ENCODE measurements around the gene DUSP3.

DUSP3 gene

DNA sequence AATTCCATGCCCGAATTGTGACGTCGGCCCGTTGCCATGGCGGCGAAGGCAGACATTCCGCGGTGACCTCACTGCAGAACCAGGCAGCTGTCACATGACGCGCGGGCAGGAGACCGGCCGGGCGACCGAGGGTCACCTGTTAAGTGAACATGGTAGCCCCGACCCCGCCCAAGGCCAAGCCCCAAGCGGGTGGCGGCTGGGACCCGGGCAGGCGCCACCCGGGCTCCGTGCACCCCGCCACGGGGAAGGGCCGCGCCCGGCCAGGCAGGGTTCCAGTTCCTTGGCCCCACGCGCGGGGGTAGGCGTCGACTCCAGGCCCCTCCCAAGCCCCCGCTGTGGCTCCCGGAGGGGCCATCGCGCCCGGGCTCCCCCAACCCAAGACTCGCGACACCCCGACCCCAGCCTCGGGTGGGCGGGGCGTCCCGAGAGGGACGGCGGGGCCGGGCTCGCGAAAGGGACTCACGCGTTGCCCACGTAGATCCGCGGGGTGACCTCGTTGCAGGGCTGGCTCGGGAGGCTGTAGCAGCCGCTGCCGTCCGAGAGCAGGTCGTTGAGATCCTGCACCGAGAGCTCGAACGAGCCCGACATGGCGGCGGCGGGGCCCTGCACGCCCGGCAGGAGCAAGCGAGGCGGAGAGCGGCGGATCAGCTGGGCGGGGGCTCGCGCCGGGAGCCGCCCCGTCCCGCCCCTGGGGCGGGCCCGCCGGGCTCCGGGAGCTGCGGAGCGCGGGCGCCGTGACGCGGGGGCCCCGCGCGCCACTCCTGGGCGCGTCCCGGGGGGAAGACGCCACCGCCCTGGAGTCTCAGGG, at the start of gene DUSP3:
Gene DUSP3, minus strand, starts transcription at position 641 of the 808 bp plus-strand sequence. Its CDS starts 53 bp downstream, at position 588.
- DNase-seq, result peak; percentile 90

DNA sequence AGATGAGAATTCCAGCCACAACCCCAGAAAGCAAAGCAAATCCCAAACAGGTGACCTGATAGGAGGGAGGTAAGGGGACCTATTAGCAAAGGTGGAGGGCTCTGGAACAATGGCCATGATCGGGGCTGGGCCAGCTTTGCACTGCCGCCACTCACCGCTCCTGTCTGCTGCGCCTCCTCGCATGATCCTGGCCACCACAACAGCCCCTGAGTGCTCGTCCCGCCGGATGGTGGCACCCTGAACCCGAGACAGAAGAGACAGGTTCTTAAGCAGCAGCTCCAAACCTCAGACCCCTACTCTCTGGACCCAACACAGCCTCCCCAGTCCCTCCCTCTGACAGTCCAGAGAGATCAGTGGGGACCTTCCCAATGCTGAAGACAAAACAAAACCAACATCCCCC, 48.8 kb upstream of the DUSP3 start:
- DNase-seq, result peak; percentile 31

DNA sequence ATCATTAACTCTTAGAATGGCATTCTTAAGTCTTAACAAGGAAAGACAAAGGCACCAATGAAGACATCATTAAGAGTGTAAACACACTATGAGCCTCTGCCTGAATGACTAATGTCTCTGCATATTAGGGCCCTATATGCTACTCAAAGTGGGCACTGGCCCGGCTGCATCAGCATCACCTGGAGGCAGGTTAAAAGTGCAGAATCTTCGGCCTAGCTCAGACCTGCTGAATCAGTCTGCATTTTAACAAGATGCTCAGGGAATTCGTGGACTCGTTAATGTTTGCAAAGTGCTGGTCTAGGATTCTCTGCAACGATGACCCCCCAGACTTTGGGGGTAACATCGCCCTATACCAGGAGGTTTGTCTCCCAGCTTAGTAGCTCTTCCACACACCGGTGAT, 47.4 kb upstream of the DUSP3 start:
- DNase-seq, result peak; percentile 54

DNA sequence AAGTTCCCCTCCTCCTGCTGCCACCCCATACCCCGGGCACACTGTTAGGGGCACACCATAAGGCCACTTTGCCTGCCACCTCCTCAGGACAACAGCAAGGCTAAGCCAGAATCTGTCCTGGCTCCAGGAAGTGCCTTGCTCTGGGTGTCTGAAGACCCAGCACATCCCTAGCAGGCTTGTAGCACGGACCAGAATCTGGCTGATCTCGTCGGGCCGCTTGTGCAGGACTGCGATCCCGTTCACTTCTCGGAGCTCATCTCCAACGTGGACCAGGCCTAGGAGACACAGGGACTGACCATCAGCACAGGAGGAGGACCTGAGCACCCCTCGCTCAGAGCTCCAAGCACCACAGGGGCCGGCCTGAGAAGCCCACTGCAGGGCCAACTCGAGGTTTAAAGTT, 46.8 kb upstream of the DUSP3 start:
- DNase-seq, result peak; percentile 31

DNA sequence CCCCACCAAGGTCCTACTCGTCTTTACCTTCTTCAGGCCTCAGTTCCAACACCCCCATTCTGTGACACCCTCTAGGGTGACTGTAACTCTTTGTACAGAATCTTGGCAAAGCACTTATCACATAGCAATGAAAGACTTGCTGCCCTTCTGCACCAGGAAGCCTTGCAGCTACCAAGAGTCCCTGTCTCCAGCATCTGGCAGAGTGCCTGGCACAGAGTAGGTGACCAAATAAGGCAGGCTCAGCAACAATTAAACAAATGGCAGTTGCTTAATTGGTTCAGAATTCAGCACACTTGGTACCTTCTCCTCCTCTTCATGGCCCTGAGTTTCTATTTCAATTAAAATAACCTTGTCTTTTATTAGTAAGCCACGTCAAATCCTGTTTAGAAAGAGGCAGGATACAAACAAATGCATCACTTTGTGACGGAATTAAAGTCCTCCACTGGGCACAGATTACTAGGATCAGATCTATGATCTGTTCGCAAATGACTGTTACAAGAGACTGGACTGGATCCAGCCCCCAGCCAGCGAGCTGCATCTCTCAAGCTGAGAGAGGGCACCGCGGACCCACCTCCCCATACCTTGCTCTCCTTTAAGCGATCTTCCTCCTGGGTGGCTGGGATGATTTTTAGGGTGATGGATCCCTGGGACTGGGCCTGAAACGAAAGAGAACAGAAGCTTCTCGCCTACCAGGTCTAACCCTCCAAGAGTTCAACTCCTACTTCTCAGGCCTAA, 44.7 kb upstream of the DUSP3 start:
- DNase-seq, result peak; percentile 34

DNA sequence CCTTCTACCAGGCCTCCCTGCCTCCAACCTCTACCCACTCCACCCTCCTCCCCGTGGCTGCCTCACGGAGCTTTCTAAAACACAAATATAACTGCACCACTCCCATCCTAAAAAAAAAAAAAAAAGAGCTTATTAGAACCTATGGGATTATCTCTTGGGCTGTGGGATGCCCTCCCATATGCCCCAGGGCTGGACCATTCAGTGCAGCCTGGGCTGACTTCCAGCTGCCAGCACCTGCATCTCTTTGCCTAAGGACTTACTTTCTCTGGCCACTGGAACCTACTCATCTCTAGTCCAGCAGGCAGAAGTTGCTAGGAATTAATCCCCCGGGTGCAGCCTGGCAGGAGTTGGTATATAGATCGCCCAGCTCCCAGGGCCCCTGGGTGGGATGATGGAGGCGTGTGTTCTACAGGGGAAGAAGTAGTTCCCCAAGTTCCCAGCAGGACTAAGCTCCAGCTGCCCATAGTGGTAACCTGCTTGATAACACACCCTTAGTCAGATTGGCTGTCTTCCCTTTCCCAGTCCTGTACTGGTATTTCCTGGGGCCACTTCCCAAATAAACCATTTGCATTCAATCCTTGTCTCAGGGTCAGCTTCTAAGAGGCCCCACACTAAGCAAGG, 43.9 kb upstream of the DUSP3 start:
- DNase-seq, result peak; percentile 53

DNA sequence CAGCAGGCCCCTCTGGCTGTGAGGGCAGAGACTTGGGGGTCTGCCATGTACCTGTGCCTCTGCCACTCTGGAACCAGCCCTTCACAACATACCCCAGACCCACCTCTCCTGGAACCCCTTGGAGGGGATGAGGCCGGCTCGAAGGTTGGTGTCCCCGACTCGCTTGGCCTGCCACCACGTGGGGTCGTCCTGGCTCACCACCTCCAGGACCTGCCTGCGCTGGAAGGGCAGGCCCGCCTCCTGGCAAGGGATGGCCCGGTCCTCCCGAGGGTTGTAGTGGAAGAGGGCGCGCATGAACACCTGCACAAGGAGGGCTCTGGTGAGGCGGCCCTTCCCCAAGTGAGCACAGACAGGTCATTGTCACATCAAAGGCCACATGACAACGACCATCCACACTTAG, 42.0 kb upstream of the DUSP3 start:
- DNase-seq, result peak; percentile 36

DNA sequence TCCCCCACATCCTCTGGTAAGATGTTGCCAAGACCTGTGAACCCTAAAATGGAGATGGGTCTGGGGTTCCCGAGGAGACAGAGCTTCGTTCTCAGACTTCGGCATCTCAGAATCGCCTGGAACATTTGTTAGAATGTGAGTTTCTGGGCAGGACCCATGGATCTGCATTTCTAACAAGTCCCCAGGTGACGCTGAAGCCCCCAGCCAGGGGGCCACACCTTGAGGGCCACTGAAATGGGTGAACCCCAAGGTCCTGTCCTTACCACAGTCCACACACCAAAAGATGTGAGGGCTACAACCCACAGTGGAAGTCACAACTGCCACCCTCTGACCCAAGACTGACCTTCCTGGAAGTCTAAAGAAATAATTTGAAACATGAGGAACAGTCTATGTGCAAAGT, 40.2 kb upstream of the DUSP3 start:
- no peak for DNase-seq

DNA sequence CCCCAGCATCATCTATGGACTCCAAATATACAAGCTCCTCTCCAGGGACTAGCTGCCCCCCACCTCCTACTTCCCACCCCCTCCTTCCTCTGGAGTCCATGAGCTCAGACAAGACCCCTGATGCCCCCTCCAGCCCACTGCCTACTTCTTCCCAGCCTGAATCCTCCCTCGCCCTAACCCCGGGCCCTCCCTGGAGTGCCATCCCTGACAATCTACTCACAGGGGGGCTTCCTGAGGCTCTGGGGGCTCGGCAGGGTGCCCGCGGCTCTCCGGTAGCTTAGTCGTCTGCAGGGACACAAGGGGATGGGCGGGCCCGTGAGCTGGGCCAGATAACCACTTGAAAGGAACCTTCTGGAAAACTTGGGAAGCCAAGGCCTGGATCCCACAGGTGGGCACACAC, 39.0 kb upstream of the DUSP3 start:
- no peak for DNase-seq

DNA sequence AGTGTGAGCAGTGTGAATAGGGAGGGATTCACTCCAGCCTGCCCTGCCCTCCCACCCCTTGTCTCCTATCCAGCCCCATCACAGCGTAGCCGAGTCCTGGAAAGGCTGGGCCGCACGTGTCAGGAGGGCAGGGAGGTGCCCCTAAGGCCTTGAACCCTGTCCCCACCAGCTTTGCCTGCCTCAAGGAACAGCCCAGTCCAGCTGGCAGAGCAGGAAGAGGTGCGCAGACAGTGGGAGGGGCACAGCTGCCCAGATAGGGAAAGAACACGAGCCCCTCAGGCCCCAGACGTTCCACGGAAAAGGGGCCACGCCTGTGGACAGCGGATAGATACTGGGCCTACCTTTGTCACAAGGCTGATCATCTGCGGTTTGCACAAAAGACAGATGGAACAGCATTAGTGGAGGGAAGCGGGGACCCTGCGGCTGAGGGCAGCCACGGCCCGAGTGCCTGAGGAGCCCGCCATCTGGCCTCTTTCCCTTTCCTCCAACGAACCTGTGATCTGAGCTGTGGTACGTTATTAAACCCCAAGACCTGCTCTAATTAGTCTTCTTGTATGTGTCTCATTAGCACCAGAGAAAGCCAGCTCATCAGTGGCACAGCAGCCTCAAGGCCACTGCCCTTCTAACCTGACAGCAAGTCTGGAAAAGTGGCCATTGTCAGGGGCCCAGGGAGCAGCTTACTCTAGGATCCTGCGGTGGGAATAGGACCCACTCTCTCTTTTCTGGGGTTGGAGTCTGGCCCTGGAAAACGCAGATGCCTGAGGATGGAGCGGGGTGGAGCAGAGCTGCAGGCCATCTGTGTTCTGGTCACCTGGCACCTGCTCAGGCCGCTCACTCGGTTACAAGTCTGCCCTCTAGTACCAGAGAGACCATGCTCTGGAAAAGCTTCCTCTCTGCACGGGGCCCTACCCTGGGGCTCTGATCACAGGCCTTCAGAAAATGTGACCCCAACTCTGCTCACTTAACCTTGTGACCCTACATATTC, 37.9 kb upstream of the DUSP3 start:
- DNase-seq, result no peak

DNA sequence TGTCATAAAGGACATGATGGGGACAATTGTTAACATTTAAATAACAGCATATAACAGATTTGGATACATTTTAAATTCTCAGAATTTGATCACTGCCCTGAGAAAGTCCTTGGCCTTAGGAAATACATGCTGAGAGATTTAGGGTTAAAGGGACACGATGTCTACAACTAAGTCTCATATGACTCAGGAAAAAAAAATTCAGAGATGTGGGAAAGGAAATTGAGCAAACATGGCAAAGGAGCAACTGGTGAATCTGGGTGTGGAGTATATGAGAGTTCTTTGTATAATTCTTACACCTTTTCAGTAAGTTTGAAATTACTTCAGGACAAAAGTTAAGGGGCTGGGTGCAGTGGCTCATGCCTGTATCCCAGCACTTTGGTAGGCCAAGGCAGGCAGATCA, 35.9 kb upstream of the DUSP3 start:
- DNase-seq, result no peak

DNA sequence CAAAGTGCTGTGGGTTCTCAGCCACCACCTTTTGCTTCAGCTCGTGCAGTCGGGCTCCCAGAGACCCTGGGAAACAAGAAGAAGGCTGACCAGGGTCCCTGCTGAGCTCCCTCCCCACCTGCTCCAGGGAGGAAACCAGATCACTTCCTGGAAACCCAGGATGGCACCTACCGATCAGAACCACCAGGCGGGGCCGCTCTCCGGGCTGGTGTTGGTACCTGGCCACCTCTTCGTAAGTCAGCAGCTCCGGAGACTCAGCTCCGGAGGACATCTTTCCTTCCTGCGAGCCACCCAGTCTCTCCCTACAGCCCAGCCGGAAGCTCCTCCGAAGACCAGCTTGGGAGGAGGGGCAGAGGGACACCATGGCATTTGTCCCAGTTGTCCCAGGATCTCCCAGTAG, 35.2 kb upstream of the DUSP3 start:
- no peak for DNase-seq

DNA sequence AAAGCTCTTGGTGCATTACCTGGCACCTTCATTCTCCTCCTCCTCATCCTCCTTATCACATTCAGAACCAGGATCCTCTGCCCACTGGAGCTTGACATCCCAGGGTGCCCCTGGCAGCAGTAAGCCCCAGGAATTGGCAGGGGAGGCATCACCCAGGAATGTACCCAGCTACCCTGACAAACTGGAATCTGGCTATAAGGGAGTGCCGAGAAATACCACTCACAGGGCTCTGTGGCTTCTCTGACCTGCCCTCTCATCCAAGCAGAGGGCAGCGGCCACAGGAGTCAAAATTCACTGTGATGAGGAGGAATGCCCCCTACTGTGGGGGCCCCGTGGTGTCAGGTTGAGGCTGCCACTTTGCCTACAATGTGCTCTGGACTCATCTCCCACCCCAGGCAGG, 34.6 kb upstream of the DUSP3 start:
- no peak for DNase-seq

DNA sequence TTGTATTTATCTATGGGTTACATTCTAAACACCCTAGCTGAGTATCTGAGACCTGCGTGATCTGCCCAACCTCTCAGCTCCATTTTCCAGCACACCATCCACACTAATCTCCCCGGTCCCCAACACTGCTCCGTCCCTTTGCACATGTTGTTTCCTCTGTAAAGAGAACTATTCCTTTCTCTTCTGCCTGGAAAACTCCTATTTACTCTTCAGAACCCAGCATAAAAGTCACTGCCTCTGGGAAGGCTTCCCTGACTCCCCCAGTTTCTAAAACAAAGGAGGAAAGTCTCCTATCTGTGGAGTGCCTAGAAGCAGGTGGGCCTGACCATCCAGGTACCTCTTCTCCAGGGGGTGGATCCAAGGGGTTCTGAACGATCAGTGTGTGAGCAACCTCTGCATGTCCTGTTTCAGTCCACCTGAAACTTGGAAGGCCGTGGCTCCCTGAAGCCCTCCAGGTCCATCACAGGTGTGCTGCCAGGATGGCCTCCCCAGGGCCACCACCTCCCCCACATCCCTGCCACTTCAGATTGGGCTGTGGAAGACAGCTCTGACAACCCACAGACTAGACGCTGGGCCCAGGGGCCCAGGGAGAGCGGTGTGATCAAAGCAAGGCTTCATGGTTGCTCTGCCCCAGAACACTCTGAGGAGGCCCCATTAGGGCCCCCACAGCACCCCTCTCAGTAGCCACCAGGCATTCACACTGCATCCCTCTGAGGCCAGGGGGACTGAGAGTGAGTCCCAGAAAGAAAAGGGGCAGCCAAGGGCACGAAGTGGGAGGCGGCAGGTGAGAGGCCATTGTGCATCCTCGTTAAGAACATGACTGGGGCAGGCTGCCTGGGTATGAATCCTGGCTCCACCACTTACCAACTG, 33.9 kb upstream of the DUSP3 start:
- DNase-seq, result no peak

DNA sequence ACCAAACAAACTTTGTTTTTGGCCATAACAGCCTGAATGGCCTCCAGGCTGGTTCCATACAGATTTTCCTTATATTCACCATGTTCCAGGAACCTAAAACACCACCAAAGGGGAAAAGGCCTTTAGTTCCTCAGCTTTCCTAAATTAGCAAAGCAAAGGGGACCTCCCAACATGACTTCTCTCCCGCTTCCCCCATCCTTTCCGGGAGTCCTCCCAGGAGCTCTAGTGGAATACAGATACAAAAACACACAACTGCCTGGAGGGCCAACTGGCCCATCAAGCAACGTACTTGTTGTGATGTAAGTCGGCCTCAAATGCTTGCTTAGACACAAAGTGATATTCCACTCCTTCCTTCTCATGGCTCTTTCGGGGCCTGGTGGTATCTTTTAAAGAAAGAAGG, 32.0 kb upstream of the DUSP3 start:
- no peak for DNase-seq

DNA sequence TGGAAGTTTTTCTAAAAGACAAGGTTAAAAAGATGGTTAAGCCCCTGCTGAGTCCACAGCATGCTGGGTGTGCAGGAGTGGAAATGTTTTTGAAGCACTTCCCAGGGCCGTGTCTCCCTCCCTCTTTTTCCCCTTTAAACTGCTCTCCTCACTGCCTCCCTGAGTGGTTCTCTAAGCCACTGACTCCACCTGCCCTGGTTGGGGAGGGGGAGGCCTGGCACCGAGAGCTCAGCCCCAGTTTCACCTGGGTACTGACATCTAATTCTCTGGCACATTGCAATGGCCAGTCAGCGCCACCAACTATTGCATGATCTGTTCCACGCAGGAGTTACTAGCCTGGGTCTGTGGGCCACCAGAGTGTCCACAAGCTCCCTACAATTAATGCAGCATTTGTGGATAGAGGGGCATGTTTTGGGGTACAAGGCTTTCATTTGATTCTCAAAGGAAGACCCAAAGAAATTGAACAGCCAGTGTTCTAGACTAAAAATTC, 31.5 kb upstream of the DUSP3 start:
- DNase-seq, result no peak

DNA sequence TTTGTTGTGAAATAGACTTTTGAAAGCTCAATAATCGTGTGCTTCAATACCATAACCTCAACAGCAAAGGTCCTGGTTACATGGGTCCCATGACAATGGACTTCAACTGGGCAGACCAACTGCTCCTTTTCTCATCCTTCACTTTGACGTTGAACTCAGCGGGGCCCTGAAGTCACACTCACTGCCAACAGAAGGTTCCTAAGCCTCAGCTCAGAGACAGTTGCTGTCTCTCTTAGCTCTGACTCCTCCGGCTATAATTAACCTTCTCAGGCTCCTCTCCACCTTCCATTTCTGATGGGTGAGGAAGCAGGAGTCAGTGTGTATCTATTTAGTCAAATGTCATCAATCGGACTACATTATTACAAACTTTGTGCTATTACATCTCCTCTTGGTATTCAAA, 30.3 kb upstream of the DUSP3 start:
- DNase-seq, result no peak

DNA sequence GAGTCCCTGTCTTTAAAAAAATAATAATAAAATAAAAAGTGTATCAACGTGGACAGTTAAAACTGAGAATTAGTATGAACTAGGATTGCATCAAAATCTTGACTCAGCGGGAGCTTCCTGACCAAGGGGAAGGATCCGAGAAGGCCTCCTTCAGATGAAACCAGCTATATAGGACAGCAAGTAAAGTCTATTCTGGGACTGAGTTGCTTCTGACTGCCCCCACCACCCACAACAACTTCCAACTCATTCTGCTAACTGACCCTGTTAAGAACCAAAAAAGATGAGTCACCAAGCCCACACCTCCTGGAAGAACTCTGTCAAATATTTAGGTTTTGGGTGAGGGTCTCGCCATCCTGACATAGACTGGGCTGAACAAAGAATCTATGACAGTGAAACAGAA, 29.3 kb upstream of the DUSP3 start:
- DNase-seq, result no peak

DNA sequence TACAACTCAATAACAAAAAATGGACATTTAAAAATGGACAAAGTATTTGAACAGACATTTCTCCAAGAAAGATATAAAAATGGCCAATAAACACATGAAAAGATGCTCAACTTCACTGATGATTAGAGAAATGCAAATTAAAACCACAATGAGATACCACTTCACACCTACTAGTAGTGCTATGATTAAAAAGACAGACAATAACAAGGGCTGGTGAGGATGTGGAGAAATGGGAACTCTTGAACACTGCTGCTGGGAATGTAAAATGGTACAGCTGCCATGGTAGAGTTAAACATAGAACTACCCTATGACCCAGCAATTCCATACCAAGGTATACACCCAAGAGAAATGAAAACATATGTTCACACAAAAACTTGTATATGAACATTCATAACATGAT, 26.3 kb upstream of the DUSP3 start:
- no peak for DNase-seq

DNA sequence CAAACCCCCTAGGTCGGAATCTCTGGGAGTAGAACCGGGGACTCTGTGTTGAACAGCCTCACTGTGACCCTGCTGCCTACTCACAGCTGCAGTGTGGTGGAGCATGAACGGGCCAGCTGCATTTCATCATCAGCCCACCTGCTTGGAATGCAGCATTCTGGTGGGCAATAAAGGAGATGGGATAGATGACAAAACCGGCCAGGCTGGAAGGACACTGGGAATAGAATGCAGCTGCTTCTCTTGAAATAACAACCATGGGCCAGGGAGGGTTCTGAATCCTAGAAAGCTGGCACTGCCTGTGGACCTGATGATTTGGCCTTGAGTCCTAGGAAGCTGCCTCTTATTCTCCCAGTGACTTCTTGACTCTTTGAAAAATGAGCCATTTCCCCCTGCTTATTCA, 25.0 kb upstream of the DUSP3 start:
- DNase-seq, result no peak

DNA sequence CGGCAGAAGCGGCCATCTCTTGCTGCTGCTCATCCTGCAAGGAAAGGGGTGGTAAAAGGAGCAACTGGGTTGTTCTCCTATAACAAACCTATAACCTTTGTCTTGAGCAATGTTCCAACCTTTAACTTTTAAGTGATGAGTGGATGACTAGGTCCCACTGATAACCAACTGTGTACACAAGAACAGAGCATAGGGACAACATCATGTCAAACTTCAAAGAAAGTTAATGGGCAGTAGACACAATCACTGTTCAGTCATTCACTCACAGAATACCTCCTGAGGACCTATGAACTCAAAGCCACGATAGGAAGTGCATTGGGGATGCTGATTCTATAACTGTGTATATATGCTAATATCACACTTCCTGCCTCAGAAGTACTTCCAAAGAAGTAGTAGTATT, 23.1 kb upstream of the DUSP3 start:
- no peak for DNase-seq

DNA sequence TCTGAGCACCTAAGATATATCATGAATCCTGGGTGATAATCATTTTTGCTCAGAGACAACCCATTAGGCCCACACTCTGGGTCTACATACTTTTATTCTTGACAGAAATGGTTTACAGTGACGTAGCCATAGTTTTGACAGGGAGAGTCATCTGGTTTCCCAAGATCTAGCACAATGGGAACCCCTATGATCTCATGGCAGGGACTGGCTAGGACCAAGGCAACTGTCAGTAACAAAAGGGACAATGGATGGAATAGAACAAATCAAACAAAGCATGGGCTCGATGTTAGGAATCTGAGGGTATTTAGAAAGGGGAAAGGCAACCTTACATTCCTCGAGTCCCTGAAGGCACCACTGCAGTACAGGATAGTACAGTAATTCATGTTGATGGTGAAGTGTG, 22.0 kb upstream of the DUSP3 start:
- no peak for DNase-seq

Measured in activated effector memory CD4-positive, alpha-beta T cell treated with anti-CD3 and anti-CD28 coated beads, Interleukin-2, amount 50 U/mL, for 16 hours (primary cell).